GM18517 (cell line): ENCODE data around the gene SHISAL1.

Experiments used
- ATAC-seq: cut with Tn5 transposase; IDR thresholded peaks from one replicate; pipeline ENCODE4 v1.9.1; 2021; ENCODE audit warnings: mild to moderate bottlenecking, moderate library complexity; ENCODE audit not compliant: unreplicated experiment

SHISAL1 gene

DNA sequence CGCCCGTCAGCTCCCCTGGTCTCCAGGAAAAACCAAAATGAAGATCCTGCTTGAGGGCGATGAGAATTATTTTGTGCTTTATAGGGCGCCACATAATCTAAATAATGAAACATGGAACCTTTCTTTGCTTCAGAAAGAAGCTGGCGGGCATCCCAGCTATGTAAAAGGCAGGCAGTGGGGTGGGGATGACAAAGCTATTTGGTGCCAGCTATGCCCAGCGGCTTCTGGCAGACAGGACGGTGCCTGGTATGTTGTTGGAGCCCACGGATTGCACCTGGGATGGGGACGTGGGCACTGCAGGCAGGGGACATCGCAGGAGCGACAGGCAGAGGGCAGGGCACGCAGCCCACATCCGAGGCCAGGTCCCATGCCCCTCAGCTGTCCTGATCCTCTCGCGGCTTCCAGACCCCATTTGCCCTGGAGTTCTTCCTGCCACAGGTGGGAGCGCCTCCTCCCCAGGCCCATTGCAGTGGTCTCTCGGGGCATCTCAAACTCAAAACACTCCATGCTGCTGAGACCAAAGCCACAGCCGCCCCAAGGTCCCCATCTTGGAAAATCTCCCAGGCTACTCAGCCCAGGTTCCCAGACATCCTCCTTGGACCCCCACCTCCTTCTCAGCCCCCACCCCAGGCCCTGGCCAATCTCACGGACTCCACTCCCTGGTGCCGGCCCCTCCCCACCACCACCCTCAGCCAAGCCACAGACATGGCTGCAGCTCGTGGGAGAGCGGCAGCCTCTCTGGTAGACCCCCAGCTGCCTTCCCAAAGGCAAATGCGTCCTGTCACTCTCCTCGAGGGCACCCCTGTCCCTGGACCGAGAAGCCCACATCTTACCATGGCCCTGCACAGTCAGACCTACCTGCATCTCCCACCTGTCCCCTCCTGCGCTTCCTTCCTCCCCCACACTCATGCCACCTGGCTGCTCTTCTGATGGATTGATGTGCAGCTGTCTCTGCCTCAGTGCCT, 45.7 kb downstream of the SHISAL1 start:
- no peak for ATAC-seq

DNA sequence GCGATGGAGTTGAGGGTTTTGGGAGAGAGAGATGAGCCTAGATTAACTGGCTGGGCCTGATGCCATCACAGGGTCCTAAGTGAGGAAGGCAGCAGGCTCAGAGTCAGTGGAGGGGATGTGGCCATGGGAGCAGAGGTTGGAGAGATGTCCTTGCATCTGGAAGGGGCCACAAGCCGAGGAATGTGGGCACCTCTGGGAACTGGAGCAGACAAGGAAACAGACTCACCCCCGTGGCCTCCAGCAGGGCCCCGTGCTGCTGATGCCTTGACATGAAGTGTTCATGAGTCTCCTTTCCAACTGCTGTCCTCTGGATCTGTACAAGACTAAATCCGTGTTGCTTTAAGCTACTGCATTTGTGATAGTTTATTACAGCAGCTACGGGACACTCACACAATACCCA, 49.2 kb downstream of the SHISAL1 start:
- ATAC-seq, result no peak

DNA sequence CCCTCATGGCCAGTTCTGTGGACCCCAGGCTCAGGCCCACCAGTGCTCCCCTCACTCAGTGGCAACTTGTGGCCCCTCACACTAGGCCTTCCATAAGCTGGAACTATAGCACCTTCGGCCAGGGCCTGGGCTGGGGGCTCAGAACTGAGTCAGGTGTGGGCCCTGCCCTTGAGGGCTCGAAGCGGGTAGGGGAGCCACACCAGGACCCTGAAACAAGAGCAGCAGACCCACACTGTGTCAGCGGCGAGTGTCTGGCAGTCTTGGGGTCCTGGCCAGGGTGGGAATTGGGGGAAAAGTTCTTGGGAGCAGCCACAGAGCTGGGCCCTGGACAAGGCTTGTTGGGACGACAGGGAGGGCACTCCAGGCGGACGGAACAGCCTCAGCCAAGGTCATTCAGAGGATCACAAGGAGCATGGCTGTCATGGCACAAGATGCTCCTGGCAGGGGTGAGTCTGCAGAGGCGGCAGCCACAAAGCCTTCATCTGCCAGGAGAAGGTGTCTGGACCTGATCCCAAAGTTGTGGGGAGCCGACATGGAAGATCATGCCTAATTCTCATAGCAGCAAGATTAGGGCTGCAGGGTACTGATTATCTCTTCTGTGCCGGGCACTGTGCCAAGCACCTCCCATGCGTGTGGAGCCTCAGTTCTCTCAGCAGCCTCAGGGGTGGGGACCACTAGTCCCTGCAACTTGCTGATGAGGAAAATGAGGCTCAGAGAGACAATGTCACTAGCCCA, 50.7 kb downstream of the SHISAL1 start:
- no peak for ATAC-seq

DNA sequence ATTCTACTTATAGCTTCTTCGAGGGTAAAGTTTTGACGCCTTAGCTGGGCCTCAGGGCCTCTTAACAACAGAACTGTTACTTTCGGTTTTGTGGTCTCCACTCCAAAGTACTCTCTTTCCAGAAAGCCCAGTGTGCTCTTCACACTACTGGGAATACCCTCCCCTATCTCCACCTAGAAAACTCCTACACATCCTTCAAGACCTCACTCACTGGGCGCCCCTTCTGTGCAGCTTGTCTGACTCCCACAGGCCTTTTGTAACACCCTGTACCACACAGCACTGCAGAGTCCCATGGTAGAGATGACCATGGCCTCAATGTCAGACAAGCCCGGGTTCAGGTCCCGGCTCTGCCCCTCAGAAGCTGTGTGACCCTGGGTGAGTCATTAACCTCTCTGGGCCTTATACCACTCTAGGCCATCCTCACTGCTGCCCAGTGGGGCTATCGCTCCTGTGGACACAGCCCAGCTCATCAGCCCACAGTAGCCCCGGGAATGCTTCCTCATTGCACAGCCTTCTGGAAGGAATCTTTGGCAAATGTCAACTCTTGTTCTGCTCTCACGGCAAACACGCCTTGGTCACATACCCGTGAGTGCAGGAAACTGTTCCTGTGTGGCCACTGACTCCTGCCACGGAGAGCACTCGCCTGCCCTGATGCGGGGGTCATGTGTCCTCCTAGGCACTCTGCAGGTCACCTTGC, 51.4 kb downstream of the SHISAL1 start:
- no peak for ATAC-seq

DNA sequence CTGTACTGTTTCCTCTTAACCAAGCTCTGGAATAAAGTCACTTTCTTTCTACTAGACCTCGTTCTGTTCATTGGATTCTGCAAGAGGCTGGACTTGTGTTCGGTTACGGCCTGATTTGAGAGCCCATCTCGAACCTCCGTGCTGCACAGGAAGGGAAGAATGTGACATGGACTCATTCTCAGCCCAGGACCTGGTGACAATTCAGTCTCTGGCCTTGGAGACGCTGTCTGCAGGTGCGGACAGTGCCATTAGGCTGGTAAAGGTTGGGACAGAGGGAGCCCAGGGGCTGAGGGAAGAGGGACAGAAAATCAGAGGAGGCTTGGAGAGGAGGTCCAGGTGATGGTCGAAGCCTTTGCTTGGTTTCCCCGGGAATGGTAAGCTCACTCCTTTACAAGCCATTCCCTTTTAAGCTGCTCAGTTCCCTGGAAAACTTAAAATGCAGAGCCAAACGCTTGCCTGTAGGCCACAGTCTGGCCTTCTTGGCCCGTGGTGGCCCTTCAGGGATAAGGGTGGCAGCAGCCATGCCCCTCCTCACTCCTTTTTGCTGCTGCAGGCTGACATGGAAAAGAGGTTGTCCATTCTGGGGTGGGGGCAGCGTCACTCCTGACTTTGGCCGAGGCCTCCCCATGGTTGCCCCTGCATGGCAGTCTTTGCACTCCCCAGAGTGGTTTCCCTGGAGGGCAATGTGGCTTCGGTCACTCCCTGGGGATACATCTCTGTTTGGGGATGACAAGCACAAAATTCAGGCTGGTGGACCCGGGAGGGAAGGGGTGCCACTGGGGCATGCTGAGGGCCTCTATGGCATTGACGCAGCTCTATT, 52.3 kb downstream of the SHISAL1 start:
- no peak for ATAC-seq

DNA sequence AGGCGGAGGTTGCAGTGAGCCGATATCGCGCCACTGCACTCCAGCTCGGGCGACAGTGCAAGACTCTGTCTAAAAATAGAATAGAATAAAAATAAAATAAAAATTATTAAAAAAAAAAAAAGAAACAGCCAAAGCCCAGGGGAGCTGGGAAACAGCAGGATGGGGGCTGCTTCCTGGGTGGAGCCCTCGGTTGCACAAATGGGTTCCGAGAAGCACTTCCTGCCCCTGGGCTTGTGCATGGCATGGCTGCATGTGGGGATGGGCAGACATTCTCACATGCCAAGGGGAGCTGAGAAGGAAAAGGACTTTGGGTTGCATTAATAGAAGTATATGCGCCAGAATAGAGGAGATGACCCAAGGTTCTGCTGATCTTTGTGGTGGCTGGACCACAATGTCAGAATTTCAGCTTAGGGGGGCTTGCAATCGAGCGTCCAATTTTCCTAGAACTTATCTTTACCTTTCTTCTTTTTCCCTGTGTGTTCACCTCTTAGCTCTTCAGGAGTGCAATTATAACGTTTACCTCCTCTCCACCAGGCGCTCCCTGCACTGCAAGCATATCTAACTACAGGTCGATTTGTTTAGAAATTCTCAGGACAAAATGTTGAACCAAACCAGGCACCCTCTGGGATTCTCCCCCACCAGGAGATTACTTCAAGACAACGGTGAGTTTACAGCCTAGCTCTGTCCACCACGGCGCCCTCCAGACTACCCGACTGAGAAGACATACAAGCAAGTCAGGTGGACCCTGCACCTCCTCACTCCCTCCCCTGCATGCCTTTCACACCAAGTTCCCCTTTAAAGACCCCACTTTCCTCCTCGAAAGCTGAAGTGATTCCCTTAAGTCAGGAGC, 53.2 kb downstream of the SHISAL1 start:
- no peak for ATAC-seq

DNA sequence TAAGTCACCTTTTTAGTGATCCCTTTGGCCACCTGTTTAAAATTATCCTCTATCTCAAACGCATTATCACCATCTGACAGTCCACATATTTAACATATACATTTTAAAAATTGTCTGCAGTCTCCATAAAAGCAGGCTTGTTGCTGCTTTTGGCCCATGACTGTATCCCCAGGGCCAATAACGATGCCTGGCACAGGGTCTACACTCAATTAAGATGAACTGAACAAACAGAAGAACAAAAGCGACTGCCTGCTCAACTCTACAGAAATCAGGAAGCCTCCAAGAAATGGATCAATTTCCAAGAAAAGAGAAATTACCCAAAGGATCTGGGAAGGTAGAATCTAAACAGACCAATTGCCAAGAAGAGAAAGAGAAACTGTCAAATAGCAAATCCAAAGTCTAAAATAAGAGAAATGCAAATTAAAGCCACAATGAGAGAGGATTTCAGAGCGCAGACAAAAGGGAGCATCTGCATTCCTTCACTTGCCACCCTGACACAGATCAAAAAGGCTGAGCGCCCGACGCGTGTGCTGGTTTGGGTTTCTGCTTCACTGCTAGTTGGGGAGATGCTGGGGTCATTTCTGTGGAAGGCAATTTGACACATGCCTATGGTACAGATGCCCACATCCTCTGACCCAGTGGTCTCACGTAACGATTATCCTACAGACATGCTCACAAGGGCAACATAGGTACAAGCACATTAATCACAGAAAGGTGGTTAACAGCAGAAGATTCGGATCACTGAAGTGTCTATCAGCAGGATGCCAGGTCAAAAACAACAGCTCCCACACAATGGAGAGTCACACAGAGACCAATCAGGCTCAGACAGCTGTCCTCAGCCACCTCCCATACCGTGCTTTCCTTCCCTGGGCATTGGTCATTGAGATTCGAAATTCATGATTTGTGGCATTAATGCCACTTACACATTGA, 55.9 kb downstream of the SHISAL1 start:
- ATAC-seq, result no peak

DNA sequence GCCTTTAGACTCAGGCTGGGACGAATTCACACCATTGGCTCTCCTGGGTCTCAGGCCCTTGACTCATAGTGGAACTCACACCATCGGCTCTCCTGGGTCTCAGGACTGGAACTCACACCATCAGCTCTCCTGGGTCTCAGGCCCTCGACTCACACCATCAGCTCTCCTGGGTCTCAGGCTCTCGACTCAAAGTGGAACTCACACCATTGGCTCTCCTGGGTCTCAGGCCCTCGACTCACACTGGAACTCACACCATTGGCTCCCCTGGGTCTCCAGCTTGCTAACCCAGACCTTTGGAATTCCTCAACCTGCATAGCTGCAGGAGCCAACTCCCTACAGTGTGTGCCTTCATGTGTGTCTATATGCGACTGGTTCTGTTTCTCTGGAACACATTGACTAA, 56.7 kb downstream of the SHISAL1 start:
- no peak for ATAC-seq

DNA sequence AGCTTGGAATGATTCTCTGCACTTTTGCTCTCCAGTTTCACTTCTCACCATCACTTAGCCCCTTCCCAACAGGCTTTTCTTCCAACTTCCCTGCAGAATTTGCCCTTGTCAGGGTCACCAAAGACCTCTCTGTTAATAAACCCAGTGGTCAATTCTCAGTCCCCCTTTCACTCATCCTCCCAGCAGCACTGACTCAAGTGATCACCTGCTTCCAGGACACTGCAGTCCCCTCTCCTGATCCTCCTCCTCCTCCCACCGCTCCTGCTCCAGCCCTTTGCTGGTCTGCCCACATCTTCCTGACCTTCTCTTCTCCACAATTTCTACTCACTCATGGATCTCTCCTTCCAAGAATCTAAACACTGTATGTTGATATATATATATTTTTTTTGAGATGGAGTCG, 57.9 kb downstream of the SHISAL1 start:
- no peak for ATAC-seq

DNA sequence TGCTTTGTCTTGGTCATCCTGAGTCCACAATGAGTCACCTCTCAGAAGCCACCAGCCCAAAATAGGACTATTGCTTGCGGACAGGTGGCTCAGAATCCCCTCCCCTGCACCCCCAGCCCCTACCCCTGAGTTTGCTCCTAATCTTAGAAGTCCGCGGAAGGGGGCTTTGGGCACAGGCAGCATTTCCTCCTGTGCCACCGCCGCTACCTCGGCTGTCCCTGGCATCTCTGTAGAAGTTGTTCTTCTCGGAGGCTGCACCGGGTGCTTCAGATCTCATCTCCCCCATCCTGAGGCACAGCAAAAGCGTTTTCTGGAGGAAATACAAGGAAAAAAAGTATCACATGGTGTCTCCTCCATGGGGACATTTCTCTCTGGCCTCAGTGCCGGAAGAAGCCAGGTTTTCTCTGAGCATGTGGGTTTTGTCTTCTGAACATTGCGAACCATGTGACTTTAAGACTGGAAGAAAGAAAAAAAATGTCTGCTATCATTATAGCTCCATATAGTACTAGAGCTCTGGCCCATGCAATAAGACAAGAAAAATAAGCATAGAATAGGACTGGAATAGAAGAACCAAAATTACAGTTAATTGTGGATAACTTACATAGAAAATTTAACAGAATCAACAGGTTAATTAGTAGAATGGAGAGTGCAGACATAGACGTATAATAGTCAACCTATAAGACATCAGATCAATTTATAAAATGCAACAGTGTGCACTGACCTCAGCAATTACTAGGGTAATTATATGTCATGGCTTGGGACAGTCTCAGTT, 63.2 kb downstream of the SHISAL1 start:
- no peak for ATAC-seq

DNA sequence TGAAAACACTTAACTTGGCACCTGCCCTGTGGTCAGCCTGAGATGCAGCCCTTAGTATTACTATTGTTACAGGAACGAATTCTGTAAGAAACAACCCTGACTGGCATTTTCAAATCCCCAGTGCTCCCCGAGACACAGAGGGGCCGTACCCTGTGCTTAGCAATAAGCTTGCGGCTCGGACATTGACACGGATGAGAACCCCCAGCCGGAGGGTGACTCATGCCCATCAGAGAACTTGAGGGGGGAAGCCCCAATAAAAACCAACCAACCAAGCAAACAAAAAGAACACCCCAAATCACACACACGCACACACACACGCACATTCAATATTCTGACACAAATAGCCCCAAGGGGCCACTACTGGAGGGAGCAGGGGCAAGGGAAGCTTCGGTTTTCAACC, 63.8 kb downstream of the SHISAL1 start:
- ATAC-seq, result no peak

DNA sequence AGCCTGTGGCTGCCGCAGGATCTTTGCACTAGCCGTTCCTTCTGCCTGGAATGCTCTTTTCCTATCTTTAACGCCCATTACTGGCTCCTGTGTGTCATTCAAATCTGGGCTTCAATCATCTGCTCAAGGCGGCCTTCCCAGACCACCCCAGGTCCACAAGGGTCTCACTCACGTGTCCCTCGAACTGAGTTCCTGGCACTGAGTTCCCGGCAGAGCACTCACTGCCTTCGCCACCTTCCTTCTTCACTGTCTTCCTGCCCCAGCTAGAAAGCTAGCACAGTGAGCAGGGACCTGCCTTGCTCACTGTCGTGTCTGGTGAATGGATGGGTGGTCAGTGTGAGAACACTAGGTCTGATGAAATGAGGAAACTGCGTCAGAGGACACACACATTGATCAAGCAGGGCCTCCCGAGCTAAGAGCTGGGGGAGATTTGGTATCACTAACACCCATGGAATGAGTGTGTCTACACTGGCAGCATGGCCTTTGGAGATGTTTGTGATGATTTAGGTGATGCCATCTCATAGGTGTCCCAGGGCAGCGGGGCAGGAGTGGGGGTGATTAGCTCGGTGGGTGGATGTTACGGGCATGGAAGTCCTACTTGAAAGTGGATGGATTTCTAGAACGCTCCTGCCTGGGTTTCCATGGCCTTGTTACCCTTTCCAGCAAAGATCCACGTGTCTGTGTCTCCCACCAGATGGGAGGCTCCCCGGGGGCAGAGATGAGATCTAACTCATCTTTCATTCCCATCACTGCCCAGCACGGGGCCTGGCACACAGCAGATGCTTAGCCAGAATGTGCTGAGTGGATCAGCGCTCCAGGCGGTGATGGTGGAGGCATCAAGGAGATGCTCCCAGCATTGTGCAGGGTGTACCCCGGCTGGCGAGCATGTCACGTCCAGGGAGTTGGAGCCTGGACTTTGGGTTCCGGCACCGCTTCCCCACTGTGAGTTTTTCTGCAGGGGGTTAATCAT, 64.5 kb downstream of the SHISAL1 start:
- no peak for ATAC-seq

DNA sequence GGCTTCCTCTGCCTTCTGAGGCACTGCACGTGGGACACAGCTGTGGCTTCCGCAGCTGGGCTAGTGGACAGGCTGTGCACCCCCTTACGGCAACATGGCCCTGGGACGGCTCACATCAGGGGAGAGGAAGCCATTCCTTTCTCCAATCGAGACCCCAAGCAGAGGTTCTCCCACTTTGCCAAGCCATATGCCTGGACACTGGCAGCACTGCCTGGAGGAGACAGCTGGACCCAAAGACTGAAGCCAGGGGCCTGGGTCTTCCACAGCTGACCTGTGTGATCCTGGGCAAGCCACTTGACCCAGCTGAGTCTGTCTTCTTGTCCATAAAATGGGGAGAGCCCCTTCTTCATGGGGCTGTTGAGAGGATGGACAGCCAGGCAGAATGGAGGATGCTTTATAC, 65.4 kb downstream of the SHISAL1 start:
- no peak for ATAC-seq

DNA sequence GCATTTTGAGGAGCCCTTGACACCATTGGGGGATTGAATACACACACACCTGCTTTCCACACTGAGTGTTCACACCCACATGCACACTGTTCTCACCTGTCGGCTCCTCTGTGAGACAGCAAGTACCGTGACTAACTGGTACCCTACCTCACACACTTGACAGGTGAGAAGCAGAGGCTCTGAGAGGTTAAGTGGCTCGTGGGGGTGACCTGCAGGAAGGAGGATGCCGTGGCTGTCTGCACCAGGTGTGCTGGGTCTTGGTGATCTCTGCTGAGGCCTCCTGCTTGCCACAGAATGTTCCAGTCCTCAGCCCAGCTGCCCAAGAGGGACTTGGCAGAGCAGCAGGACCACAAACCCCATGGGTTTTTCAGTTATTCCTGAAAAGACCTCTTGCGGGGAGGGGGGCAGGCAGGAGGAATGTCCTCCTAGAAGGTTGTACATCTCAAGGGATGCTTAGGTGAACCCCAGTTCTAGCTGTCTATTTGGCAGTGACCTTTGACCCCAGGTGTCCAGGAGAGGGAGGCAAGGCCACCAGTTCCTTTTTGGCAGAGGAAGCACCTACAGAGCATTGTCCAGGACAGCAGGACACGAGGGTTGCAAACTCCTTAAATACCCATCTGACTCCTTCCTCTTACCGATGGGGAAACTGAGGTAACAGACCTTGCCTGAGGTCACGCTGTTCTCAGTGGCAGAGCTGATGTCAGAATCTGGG, 66.0 kb downstream of the SHISAL1 start:
- ATAC-seq, result no peak

DNA sequence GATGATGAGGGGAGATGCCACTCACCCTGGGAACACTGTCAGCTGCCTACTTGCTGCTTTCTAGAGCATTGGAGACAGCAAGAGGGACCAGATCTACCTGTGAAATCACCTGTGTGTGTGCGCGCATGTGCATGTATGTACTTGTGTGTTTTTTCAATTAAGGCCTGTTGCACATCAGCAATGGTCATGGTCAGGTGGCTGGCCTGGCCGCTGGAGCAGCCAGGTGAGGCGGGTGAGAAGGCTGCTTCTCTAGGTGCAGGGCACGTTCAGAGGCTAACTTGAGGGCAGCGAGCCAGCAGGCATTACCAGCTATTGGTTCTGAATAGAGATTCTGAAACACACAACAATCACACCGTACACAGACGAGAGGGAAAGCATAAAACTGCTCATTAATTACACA, 66.9 kb downstream of the SHISAL1 start:
- no peak for ATAC-seq

DNA sequence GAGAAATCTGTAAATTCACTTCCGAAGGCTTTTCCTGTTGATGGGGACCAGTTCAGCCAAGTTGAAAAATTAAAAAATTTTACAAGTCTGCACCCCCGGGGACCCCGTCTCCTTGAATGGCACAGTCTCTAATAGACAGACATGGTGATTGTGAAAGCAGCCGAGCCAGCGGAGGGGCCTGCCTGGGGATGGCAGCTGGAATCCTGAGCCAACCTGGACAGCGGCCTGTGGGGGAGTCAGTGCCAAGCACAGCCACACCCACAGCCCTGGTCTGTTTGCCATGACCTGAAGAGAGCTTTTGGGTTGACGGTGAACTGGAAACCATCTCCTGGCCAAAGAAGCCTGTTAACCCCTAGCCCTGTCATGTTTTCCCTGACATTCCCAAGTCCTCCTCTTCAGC, 67.3 kb downstream of the SHISAL1 start:
- ATAC-seq, result no peak
